Measurements from ENCODE around the gene NAALADL2.

DNA sequence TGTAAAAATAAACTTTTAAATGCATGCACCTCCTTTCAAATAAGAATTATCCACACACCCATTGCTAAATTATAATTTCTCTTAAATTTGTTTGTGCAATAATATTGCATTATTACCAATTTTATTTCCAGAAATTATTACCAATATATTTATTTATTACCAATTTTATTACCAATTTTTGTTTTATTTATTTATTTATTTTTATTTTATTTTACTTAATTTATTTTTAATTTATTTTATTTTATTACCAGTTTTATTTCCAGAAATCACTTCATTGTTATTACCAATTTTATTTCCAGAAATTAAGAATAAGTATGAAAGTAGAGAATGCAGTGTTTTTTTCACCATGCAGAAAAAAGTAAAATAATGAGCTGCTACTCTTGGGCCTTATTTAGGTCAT lies 525.4 kb downstream of the NAALADL2 start:
- TF ChIP-seq CTCF (IDR thresholded peaks at IDR 0.05) (no peak), ZFX (IDR thresholded peaks at IDR 0.05; ENCODE audit: borderline replicate concordance) (no peak)
